Keratinocyte (primary cell): Measurements from ENCODE around the gene HOXB7. TPM values are rescaled to one million over a fixed set of nuclear protein-coding genes. Genes with fewer than 3 reads are reported as not detected.

Experiments
- DNase-seq: peaks from one replicate; pipeline ENCODE4 v3.0.0-alpha.2; 2011; ENCODE audit warnings: low read depth, missing footprints, low spot score
- FAIRE-seq: peaks from 2 replicates; lab custom pipeline; 2011; peaks lifted over from hg19 to GRCh38; lab: Jason Lieb, UNC
- H2AFZ ChIP-seq: 2 replicates; pipeline ENCODE4 v1.6.0; 2012; ENCODE audit warnings: low read length, control low read depth, inconsistent platforms; ENCODE audit not compliant: control insufficient read depth
- H3K27ac ChIP-seq: 2 replicates; pipeline ENCODE4 v1.5.1; 2011; ENCODE audit warnings: low read length; ENCODE audit not compliant: control insufficient read depth, insufficient read depth
- H3K27me3 ChIP-seq: 3 replicates; pipeline ENCODE4 v1.6.0; 2011; ENCODE audit warnings: low read length; ENCODE audit not compliant: control insufficient read depth, insufficient read depth; ENCODE audit errors: extremely low read depth
- H3K36me3 ChIP-seq, 2 experiments: 2 replicates in 1 of 2; 3 replicates in 1 of 2; pipeline ENCODE4 v1.5.1; 2011; ENCODE audit warnings: low read length in 2 of 2, mild to moderate bottlenecking in 1 of 2; ENCODE audit not compliant: control insufficient read depth in 2 of 2, insufficient read depth in 2 of 2; ENCODE audit errors: extremely low read depth in 1 of 2
- H3K4me1 ChIP-seq: 3 replicates; pipeline ENCODE4 v1.5.1; 2011; ENCODE audit warnings: low read length; ENCODE audit not compliant: control insufficient read depth, insufficient read depth; ENCODE audit errors: extremely low read depth
- H3K4me2 ChIP-seq: 3 replicates; pipeline ENCODE4 v1.6.0; 2011; ENCODE audit warnings: low read depth, low read length; ENCODE audit not compliant: control insufficient read depth, insufficient read depth; ENCODE audit errors: extremely low read depth
- H3K4me3 ChIP-seq, 3 experiments: fragments of 200-600 bp in 1 of 3; sonication (generic) in 1 of 3; 2 replicates in 2 of 3; 3 replicates in 1 of 3; pipeline ENCODE4 v1.5.1; 2011 to 2016; ENCODE audit warnings: low read length in 3 of 3, mild to moderate bottlenecking in 3 of 3, control low read depth in 2 of 3, inconsistent platforms in 1 of 3, low read depth in 1 of 3, mixed read lengths in 1 of 3, mixed run types in 1 of 3, moderate library complexity in 1 of 3; ENCODE audit not compliant: control insufficient read depth in 2 of 3, insufficient read depth in 2 of 3; ENCODE audit errors: extremely low read depth in 1 of 3
- H3K79me2 ChIP-seq: 2 replicates; pipeline ENCODE4 v1.6.0; 2012; ENCODE audit warnings: low read length; ENCODE audit not compliant: control insufficient read depth, insufficient read depth
- H3K9ac ChIP-seq: 3 replicates; pipeline ENCODE4 v1.6.0; 2011; ENCODE audit warnings: low read length; ENCODE audit not compliant: control insufficient read depth, insufficient read depth; ENCODE audit errors: extremely low read depth
- H3K9me1 ChIP-seq: 3 replicates; pipeline ENCODE4 v1.6.0; 2011; ENCODE audit warnings: low read length; ENCODE audit not compliant: control insufficient read depth, insufficient read depth; ENCODE audit errors: extremely low read depth
- H3K9me3 ChIP-seq: 2 replicates; pipeline ENCODE4 v1.5.1; 2012; ENCODE audit warnings: low read depth, low read length; ENCODE audit not compliant: control insufficient read depth
- H4K20me1 ChIP-seq: 3 replicates; pipeline ENCODE4 v1.6.0; 2011; ENCODE audit warnings: low read length; ENCODE audit not compliant: control insufficient read depth, insufficient read depth; ENCODE audit errors: extremely low read depth
- EZH2 ChIP-seq: IDR thresholded peaks from one replicate; pipeline ENCODE4 v1.6.1; 2012; ENCODE audit warnings: inconsistent platforms, mild to moderate bottlenecking, low read length, moderate library complexity
- dilution Hi-C: fragments of 300-500 bp; cut with MboI; formaldehyde crosslinking; loops from one replicate; pipeline ENCODE4 v1.7.0; 2020; ENCODE audit warnings: low sequenced_read_pairs; ENCODE audit not compliant: extremely low pct_ligation_motif_present
- polyA plus RNA-seq, 5 experiments: library from polyadenylated mRNA; depleted of rRNA in 3 of 5; stranded (reverse) in 3 of 5; stranded (forward) in 1 of 5; unstranded in 1 of 5; fragments of >200 nt; gene quantifications; 1 replicate in 1 of 5; 2 replicates in 3 of 5; 3 replicates in 1 of 5; pipeline versions ENCODE4 v1.2.1 to v1.2.3, GENCODE V29; 2011 to 2012; ENCODE audit warnings: missing spikeins in 2 of 5, low read depth in 1 of 5, low replicate concordance in 1 of 5
- TF ChIP-seq, protein P1 (sequence below), 3 experiments: IDR thresholded peaks in 1 of 3; conservative IDR thresholded peaks in 1 of 3; optimal IDR thresholded peaks in 1 of 3; 2 replicates in 2 of 3; 3 replicates in 1 of 3; pipeline versions ENCODE3 to v1.5.1; 2011; ENCODE audit warnings: low read length in 3 of 3, mild to moderate bottlenecking in 3 of 3, moderate library complexity in 2 of 3, control low read depth in 1 of 3, inconsistent platforms in 1 of 3; ENCODE audit not compliant: insufficient read depth in 2 of 3; ENCODE audit errors: extremely low read depth in 1 of 3

HOXB7 gene
- polyA plus RNA-seq, 1 donor (not counting 4 experiments of a cell fraction or from before 2014, with no cell fraction given): 1.0 TPM

DNA sequence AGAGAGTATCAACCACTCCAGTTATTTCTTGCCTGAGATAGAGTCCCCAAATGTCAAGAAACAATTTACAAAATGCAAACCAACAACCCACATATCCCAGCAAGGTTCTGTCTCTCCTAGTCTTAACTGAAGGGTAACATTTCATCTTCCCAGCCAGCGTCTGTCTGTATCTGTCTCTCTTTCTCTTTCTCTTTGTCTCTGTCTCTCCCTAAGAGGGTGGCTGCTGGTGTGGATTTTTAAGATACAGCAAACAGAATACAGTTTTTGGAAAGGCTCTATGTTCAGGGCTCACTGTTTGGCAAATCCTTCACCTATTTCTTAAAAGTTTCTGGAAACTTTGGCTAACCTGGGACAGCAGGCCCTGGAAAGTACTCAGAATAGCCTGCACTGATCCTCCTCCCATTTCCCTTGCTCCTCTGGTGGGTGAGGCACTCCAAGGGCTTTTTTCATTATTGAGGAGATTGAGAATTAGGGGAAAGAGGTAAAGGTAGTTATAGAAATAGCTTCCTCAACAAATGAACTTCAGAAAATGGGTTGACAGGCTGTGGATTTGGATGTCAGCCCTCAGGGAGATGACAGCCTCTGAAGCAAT lies 38.9 kb downstream of the HOXB7 start:
- Histone ChIP-seq H3K79me2 (no peaks in the 10 kb centered on the region), H4K20me1 (no peaks in the 10 kb centered on the region), H3K4me1 (peaks cover 18% of the 10 kb centered on the region), H3K9me1 (no peaks in the 10 kb centered on the region), H3K9ac (no peak overlapping the region), H3K4me3 (no peak overlapping the region), H3K36me3 (peaks cover 0 to 2% of the 10 kb centered on the region in 2 experiments), H3K27ac (no peak overlapping the region), H2AFZ (no peak overlapping the region), H3K9me3 (no peaks in the 10 kb centered on the region), H3K4me2 (no peak overlapping the region), H3K27me3 (peaks cover 78% of the 10 kb centered on the region)
- no peak for TF ChIP-seq EZH2
- TF ChIP-seq, protein P1, sequence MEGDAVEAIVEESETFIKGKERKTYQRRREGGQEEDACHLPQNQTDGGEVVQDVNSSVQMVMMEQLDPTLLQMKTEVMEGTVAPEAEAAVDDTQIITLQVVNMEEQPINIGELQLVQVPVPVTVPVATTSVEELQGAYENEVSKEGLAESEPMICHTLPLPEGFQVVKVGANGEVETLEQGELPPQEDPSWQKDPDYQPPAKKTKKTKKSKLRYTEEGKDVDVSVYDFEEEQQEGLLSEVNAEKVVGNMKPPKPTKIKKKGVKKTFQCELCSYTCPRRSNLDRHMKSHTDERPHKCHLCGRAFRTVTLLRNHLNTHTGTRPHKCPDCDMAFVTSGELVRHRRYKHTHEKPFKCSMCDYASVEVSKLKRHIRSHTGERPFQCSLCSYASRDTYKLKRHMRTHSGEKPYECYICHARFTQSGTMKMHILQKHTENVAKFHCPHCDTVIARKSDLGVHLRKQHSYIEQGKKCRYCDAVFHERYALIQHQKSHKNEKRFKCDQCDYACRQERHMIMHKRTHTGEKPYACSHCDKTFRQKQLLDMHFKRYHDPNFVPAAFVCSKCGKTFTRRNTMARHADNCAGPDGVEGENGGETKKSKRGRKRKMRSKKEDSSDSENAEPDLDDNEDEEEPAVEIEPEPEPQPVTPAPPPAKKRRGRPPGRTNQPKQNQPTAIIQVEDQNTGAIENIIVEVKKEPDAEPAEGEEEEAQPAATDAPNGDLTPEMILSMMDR (optimal IDR thresholded peaks at IDR 0.05 in 1 of 3, IDR thresholded peaks at IDR 0.05 in 1 of 3, conservative IDR thresholded peaks at IDR 0.05 in 1 of 3; ENCODE audit: extremely low read depth in 1 of 3, insufficient read depth in 2 of 3, low read length in 3 of 3): no peak
- DNase-seq: no peak
- no peak for FAIRE-seq
- dilution Hi-C loops: no loop called here

DNA sequence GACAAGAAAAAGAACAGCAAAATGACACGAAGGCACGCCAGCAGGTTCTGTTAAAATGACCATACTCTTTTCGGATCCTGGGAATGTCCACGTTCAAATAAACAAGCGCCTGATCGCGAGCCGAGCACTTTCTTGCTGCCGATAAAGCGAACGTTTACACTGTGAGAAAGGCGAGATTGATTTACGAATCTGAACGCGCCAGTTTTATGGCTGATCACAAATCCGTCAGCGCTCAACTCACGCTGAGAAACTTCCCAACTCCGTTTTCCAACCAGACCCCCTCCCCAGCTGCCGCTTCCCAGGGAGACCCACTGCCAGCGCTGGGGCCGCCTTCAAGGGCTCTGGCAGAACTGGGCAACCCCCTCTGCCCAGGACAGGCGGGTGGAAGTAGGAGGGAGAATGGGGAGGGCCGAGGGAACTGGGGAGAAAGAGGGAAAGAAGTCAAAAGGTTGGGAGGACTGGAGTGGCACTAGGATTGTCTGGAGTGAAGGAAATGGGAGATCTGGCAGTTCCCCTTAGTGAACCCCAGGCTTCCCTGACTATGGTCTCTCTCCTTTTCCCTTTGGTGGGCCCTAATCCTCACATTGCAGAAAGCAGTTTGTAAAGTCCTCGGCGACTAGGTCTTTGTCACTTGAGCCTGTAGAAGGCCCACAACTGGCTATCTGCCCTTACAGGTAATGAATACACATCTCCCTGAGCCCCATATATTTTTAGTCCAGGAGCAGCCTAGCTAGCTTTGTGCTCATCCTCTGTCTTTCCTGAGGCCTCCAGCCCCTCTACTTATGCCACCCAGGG lies 39.6 kb downstream of the HOXB7 start:
- FAIRE-seq (no peak), DNase-seq (no peak)
- dilution Hi-C loops: no loop called here
- peaks cover 0 to 2% of the 10 kb centered on the region in 2 experiments for H3K36me3 ChIP-seq
- H3K4me2 ChIP-seq: no peak overlapping the region
- H3K9me1 ChIP-seq: no peaks in the 10 kb centered on the region
- H3K9me3 ChIP-seq: no peaks in the 10 kb centered on the region
- no peak for TF ChIP-seq EZH2
- TF ChIP-seq, protein P1 (optimal IDR thresholded peaks at IDR 0.05 in 1 of 3, IDR thresholded peaks at IDR 0.05 in 1 of 3, conservative IDR thresholded peaks at IDR 0.05 in 1 of 3; ENCODE audit: extremely low read depth in 1 of 3, insufficient read depth in 2 of 3, low read length in 3 of 3): no peak
- no peaks in the 10 kb centered on the region for H4K20me1 ChIP-seq
- H3K79me2 ChIP-seq: no peaks in the 10 kb centered on the region
- peaks cover 78% of the 10 kb centered on the region for H3K27me3 ChIP-seq
- H3K4me1 ChIP-seq: peaks cover 17% of the 10 kb centered on the region
- H2AFZ ChIP-seq: no peak overlapping the region
- no peak overlapping the region for H3K4me3 ChIP-seq
- H3K9ac ChIP-seq: no peak overlapping the region
- H3K27ac ChIP-seq: no peak overlapping the region
